HepG2 (cell line): ENCODE measurements around the gene JPT1.

Experiments used
- HIVEP1 ChIP-seq: sonication (generic); formaldehyde crosslinking; IDR thresholded peaks from 2 replicates; pipeline ENCODE4 v1.4.0; 2020; ENCODE audit warnings: mild to moderate bottlenecking, missing genetic modification reagents
- KDM1A ChIP-seq: IDR thresholded peaks from 2 replicates; pipeline ENCODE4 v1.6.1; 2016; ENCODE audit warnings: missing compliant biosample characterization
- KDM4B ChIP-seq: sonication (generic); formaldehyde crosslinking; IDR thresholded peaks from 2 replicates; pipeline ENCODE4 v1.4.0; 2020; ENCODE audit warnings: missing genetic modification reagents
- REL ChIP-seq: sonication (generic); formaldehyde crosslinking; conservative IDR thresholded peaks from 2 replicates; pipeline ENCODE4 v1.8.0; 2022; ENCODE audit warnings: mild to moderate bottlenecking, missing genetic modification reagents, moderate library complexity
- RFXANK ChIP-seq: IDR thresholded peaks from 2 replicates; pipeline ENCODE4 v1.6.1; 2016
- SIN3A ChIP-seq: IDR thresholded peaks from 2 replicates; pipeline ENCODE4 v1.6.1; 2011; ENCODE audit warnings: low read depth, mild to moderate bottlenecking, control low read depth, low read length, borderline replicate concordance
- WIZ ChIP-seq: sonication (generic); formaldehyde crosslinking; IDR thresholded peaks from 2 replicates; pipeline ENCODE4 v1.5.1; 2020; ENCODE audit warnings: mild to moderate bottlenecking, missing genetic modification reagents
- ZNF782 ChIP-seq: sonication (generic); formaldehyde crosslinking; IDR thresholded peaks from 2 replicates; pipeline ENCODE4 v1.4.0; 2020; ENCODE audit warnings: missing genetic modification reagents, mild to moderate bottlenecking, borderline replicate concordance
- TF ChIP-seq, protein P1 (sequence below): sonication (generic); formaldehyde crosslinking; IDR thresholded peaks from 2 replicates; pipeline ENCODE4 v1.8.0; 2022; ENCODE audit warnings: low read depth, missing genetic modification reagents
- TF ChIP-seq, protein P2 (sequence below): sonication (generic); formaldehyde crosslinking; IDR thresholded peaks from 2 replicates; pipeline ENCODE4 v1.5.0; 2020; ENCODE audit warnings: mild to moderate bottlenecking, missing genetic modification reagents, moderate library complexity

DNA sequence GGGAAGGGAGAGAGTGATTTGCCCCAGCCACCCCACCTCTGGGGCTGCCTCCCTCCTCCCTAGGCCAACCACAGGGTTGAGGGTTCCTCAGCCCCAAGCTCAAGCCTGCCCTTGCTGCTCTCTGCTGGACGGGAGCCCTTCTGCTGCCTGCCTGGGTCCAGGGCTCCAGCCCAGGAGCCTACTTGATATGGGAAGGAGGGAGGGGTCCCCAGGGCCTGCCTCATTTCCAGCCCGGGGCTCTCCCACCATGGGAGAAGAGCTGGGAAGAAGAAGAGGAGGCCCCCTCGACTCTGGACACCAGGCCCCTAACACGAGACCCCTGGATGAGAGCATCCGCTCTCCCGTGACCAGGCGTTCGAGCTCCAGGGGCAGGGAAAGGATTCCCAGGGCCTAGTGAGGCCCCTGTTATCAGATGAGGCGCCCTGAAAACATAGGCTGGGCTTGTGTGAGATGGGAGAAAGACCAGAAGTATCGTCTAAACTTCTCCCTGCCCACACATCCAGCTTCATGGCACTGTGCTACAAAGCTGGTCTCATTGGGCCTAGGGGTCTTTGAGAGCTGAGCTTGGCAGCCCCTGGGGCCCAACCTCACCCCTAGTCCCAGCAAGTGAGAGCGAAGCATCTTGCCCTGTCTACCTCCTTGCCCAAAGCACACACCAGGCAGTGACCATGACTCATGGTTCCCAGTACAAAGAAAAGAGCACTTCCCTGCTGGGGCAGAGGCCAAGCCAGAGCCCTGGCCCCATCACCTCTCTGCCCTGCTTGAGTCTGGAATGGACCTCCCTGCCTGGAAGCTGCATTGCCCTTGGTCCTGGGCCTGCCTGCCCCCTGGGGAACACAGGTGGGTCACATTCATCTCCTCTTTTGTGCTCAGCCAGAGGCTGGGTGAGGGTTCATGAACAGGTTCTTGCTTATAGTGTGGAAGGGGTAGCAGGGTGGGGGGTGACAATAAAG, 65.6 kb downstream of the JPT1 start:
- TF ChIP-seq HIVEP1 (CRISPR knock-in tag) = no peak
- no peak for TF ChIP-seq WIZ (CRISPR knock-in tag)
- TF ChIP-seq, protein P1, sequence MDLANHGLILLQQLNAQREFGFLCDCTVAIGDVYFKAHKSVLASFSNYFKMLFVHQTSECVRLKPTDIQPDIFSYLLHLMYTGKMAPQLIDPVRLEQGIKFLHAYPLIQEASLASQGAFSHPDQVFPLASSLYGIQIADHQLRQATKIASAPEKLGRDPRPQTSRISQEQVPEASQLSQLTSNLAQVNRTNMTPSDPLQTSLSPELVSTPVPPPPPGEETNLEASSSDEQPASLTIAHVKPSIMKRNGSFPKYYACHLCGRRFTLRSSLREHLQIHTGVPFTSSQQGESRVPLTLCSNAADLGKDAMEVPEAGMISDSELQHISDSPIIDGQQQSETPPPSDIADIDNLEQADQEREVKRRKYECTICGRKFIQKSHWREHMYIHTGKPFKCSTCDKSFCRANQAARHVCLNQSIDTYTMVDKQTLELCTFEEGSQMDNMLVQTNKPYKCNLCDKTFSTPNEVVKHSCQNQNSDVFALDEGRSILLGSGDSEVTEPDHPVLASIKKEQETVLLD = no peak
- peak; percentile 26; the same call in 1 of the 2 replicates for TF ChIP-seq SIN3A
- TF ChIP-seq, protein P2, sequence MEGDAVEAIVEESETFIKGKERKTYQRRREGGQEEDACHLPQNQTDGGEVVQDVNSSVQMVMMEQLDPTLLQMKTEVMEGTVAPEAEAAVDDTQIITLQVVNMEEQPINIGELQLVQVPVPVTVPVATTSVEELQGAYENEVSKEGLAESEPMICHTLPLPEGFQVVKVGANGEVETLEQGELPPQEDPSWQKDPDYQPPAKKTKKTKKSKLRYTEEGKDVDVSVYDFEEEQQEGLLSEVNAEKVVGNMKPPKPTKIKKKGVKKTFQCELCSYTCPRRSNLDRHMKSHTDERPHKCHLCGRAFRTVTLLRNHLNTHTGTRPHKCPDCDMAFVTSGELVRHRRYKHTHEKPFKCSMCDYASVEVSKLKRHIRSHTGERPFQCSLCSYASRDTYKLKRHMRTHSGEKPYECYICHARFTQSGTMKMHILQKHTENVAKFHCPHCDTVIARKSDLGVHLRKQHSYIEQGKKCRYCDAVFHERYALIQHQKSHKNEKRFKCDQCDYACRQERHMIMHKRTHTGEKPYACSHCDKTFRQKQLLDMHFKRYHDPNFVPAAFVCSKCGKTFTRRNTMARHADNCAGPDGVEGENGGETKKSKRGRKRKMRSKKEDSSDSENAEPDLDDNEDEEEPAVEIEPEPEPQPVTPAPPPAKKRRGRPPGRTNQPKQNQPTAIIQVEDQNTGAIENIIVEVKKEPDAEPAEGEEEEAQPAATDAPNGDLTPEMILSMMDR = peak; percentile 26; the same call in 1 of the 2 replicates
- TF ChIP-seq RFXANK (CRISPR knock-in tag) = no peak
- TF ChIP-seq ZNF782 = no peak
- TF ChIP-seq REL (CRISPR knock-in tag) = no peak
- TF ChIP-seq KDM1A (CRISPR knock-in tag) = no peak
- no peak for TF ChIP-seq KDM4B (CRISPR knock-in tag)
